Vagina (tissue), 2 donors: ENCODE data around the gene NXPH4.

ENCODE experiments used
- POLR2A ChIP-seq, 2 donors: fragments of 450-650 bp; IDR thresholded peaks; one replicate each; pipeline ENCODE4 v1.6.1; 2017; ENCODE audit warnings: antibody characterized with exemption in 2 of 2, mild to moderate bottlenecking in 2 of 2, moderate library complexity in 2 of 2
- POLR2AphosphoS5 ChIP-seq, 2 donors: sonication (generic); formaldehyde crosslinking; IDR thresholded peaks; one replicate each; pipeline ENCODE4 v1.9.0; 2017; ENCODE audit warnings: antibody characterized with exemption in 2 of 2, mild to moderate bottlenecking in 2 of 2, low read depth in 1 of 2; ENCODE audit not compliant: insufficient read depth in 1 of 2
- TF ChIP-seq, protein P1 (sequence below), 3 experiments: fragments of 450-650 bp in 2 of 3; fragments of 200-600 bp in 1 of 3; sonication (generic) in 1 of 3; IDR thresholded peaks; one replicate each; pipeline ENCODE4 v1.5.1; 2017 to 2019; ENCODE audit warnings: antibody characterized with exemption in 3 of 3, mild to moderate bottlenecking in 2 of 3, moderate library complexity in 2 of 3

DNA sequence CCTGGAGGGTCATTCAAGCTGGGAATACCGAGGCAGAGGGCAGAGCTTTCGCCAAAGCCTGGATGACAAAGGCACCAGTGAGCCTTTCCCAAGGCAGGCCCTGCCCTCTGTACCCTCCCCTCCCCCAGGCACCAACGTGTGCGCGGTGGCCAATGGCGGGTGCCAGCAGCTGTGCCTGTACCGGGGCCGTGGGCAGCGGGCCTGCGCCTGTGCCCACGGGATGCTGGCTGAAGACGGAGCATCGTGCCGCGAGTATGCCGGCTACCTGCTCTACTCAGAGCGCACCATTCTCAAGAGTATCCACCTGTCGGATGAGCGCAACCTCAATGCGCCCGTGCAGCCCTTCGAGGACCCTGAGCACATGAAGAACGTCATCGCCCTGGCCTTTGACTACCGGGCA, 31.2 kb upstream of the NXPH4 start:
- TF ChIP-seq POLR2AphosphoS5 (IDR thresholded peaks at IDR 0.05; ENCODE audit: insufficient read depth in 1 of 2, low read depth in 1 of 2) (no peak), POLR2A (IDR thresholded peaks at IDR 0.05) (no peak)
- TF ChIP-seq, protein P1, sequence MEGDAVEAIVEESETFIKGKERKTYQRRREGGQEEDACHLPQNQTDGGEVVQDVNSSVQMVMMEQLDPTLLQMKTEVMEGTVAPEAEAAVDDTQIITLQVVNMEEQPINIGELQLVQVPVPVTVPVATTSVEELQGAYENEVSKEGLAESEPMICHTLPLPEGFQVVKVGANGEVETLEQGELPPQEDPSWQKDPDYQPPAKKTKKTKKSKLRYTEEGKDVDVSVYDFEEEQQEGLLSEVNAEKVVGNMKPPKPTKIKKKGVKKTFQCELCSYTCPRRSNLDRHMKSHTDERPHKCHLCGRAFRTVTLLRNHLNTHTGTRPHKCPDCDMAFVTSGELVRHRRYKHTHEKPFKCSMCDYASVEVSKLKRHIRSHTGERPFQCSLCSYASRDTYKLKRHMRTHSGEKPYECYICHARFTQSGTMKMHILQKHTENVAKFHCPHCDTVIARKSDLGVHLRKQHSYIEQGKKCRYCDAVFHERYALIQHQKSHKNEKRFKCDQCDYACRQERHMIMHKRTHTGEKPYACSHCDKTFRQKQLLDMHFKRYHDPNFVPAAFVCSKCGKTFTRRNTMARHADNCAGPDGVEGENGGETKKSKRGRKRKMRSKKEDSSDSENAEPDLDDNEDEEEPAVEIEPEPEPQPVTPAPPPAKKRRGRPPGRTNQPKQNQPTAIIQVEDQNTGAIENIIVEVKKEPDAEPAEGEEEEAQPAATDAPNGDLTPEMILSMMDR (IDR thresholded peaks at IDR 0.05), result no peak
